MM.1S (cell line): ENCODE results near the gene MB.

Experiments used
- DNase-seq: peaks from one replicate; pipeline ENCODE4 v3.0.0-alpha.2; 2015
- H2AFZ ChIP-seq: fragments of 300-600 bp; sonication (generic); 2 replicates; pipeline ENCODE4 v1.6.0; 2016; ENCODE audit warnings: antibody characterized with exemption, low read length
- H3F3A ChIP-seq: fragments of 300-600 bp; sonication (generic); 2 replicates; pipeline ENCODE4 v1.6.1; 2016; ENCODE audit warnings: mild to moderate bottlenecking, antibody characterized with exemption, low read length, moderate library complexity, mixed read lengths; ENCODE audit not compliant: insufficient read depth
- H3K27ac ChIP-seq: fragments of 300-600 bp; sonication (generic); 2 replicates; pipeline ENCODE4 v1.5.1; 2016; ENCODE audit warnings: mild to moderate bottlenecking, low read length
- H3K27me3 ChIP-seq: fragments of 300-600 bp; sonication (generic); replicated peaks from 2 replicates; pipeline ENCODE4 v1.6.0; 2016; ENCODE audit warnings: low read length; ENCODE audit not compliant: insufficient read depth
- H3K36me3 ChIP-seq: fragments of 300-600 bp; sonication (generic); replicated peaks from 2 replicates; pipeline ENCODE4 v1.6.1; 2016; ENCODE audit warnings: mild to moderate bottlenecking, low read length, mixed read lengths; ENCODE audit not compliant: insufficient read depth
- H3K4me1 ChIP-seq: fragments of 300-600 bp; sonication (generic); 2 replicates; pipeline ENCODE4 v1.6.1; 2016; ENCODE audit warnings: low read length, mixed read lengths
- H3K4me2 ChIP-seq: fragments of 300-600 bp; sonication (generic); 2 replicates; pipeline ENCODE4 v1.6.0; 2016; ENCODE audit warnings: low read depth, low read length
- H3K4me3 ChIP-seq: fragments of 300-600 bp; sonication (generic); 2 replicates; pipeline ENCODE4 v1.5.1; 2016; ENCODE audit warnings: low read length, mixed read lengths
- H3K79me2 ChIP-seq: fragments of 300-600 bp; sonication (generic); 2 replicates; pipeline ENCODE4 v1.6.1; 2016; ENCODE audit warnings: mixed run types, low read length, mixed read lengths
- H3K9ac ChIP-seq: fragments of 300-600 bp; sonication (generic); 2 replicates; pipeline ENCODE4 v1.6.1; 2016; ENCODE audit warnings: low read length, mixed read lengths
- H3K9me2 ChIP-seq: fragments of 300-600 bp; sonication (generic); replicated peaks from 2 replicates; pipeline ENCODE4 v1.6.1; 2016; ENCODE audit warnings: mild to moderate bottlenecking, low read length, mixed read lengths; ENCODE audit not compliant: insufficient read depth
- H3K9me3 ChIP-seq: fragments of 300-600 bp; sonication (generic); replicated peaks from 2 replicates; pipeline ENCODE4 v1.6.1; 2016; ENCODE audit warnings: mild to moderate bottlenecking, low read length, mixed read lengths; ENCODE audit not compliant: insufficient read depth
- H4K20me1 ChIP-seq: fragments of 300-600 bp; sonication (generic); 2 replicates; pipeline ENCODE4 v1.6.1; 2016; ENCODE audit warnings: mild to moderate bottlenecking, low read length, moderate library complexity, mixed read lengths; ENCODE audit not compliant: insufficient read depth
- CTCF ChIP-seq: fragments of 300-600 bp; sonication (generic); IDR thresholded peaks from 2 replicates; pipeline ENCODE4 v1.5.1; 2016; ENCODE audit warnings: antibody characterized with exemption, low read length, mixed read lengths
- EZH2 ChIP-seq: fragments of 300-600 bp; sonication (generic); optimal IDR thresholded peaks from 2 replicates; pipeline ENCODE3; 2017; ENCODE audit warnings: low read depth, mild to moderate bottlenecking, antibody characterized with exemption, low read length, mixed read lengths
- EZH2phosphoT487 ChIP-seq: fragments of 300-600 bp; sonication (generic); IDR thresholded peaks from 2 replicates; pipeline ENCODE4 v1.6.1; 2018; ENCODE audit warnings: antibody characterized with exemption, low read length

Gene MB

GRCh38 chr22:35575116-35575748, 41.9 kb downstream of the MB start:
- no peaks in the 10 kb centered on the region for H3F3A ChIP-seq
- DNase-seq: no peak
- H4K20me1 ChIP-seq: no peaks in the 10 kb centered on the region
- H3K9me2 ChIP-seq: no peaks in the 10 kb centered on the region
- no peak overlapping the region for H3K9ac ChIP-seq
- H3K27ac ChIP-seq: no peak overlapping the region
- H3K4me1 ChIP-seq: no peaks in the 10 kb centered on the region
- H3K4me2 ChIP-seq: no peak overlapping the region
- TF ChIP-seq EZH2phosphoT487: no peak
- no peak for TF ChIP-seq CTCF
- no peak for TF ChIP-seq EZH2
- no peaks in the 10 kb centered on the region for H3K79me2 ChIP-seq
- no peak overlapping the region for H3K4me3 ChIP-seq
- no peaks in the 10 kb centered on the region for H3K9me3 ChIP-seq
- H3K36me3 ChIP-seq: no peaks in the 10 kb centered on the region
- no peak overlapping the region for H2AFZ ChIP-seq
- no peaks in the 10 kb centered on the region for H3K27me3 ChIP-seq

- H3K79me2 ChIP-seq: no peaks in the 10 kb centered on the region
- no peaks in the 10 kb centered on the region for H3K36me3 ChIP-seq
- H3K9ac ChIP-seq: no peak overlapping the region
- H3K9me3 ChIP-seq: no peaks in the 10 kb centered on the region
- H3K27me3 ChIP-seq: no peaks in the 10 kb centered on the region
- no peak for DNase-seq
- H3K9me2 ChIP-seq: no peaks in the 10 kb centered on the region
- H4K20me1 ChIP-seq: no peaks in the 10 kb centered on the region
- H3F3A ChIP-seq: no peaks in the 10 kb centered on the region
- no peak overlapping the region for H3K4me3 ChIP-seq
- H3K4me1 ChIP-seq: no peaks in the 10 kb centered on the region
- no peak for TF ChIP-seq CTCF
- TF ChIP-seq EZH2phosphoT487: no peak
- no peak for TF ChIP-seq EZH2
- no peak overlapping the region for H3K27ac ChIP-seq
- no peak overlapping the region for H2AFZ ChIP-seq
- no peak overlapping the region for H3K4me2 ChIP-seq
Observed at GRCh38 chr22:35572556-35572955, 44.6 kb downstream of the MB start.

GRCh38 chr22:35570686-35571194, 46.4 kb downstream of the MB start:
- Histone ChIP-seq H3F3A (no peaks in the 10 kb centered on the region), H3K9me2 (no peaks in the 10 kb centered on the region), H3K9me3 (no peaks in the 10 kb centered on the region), H3K4me3 (no peak overlapping the region), H3K9ac (no peak overlapping the region), H2AFZ (no peak overlapping the region), H3K27me3 (peaks cover 3% of the 10 kb centered on the region), H3K79me2 (no peaks in the 10 kb centered on the region), H3K27ac (no peak overlapping the region), H3K36me3 (no peaks in the 10 kb centered on the region), H3K4me2 (no peak overlapping the region), H3K4me1 (no peaks in the 10 kb centered on the region), H4K20me1 (no peaks in the 10 kb centered on the region)
- no peak for DNase-seq
- TF ChIP-seq EZH2 (no peak), EZH2phosphoT487 (no peak), CTCF (no peak)
